UCSD-AML1 (cell line): Measurements from ENCODE around the gene FOXK2.

Source experiments
- DNase-seq: peaks from one replicate; lab custom pipeline; 2025; ENCODE audit not compliant: unreplicated experiment; lab: John Stamatoyannopoulos, UW

FOXK2 gene

GRCh38 chr17:82632451-82632850, 112.9 kb downstream of the FOXK2 start:
- DNase-seq: no peak

- no peak for DNase-seq
Observed at GRCh38 chr17:82633343-82633742, 113.8 kb downstream of the FOXK2 start.

- no peak for DNase-seq
Observed at GRCh38 chr17:82636626-82637598, 117.4 kb downstream of the FOXK2 start.

GRCh38 chr17:82638183-82638773, 118.7 kb downstream of the FOXK2 start:
- no peak for DNase-seq

GRCh38 chr17:82639628-82640027, 120.1 kb downstream of the FOXK2 start:
- DNase-seq: no peak

- peak; percentile 36 for DNase-seq
Observed at GRCh38 chr17:82640036-82640435, 120.5 kb downstream of the FOXK2 start.

GRCh38 chr17:82642022-82642421, 122.5 kb downstream of the FOXK2 start:
- DNase-seq: no peak

GRCh38 chr17:82644148-82644547, 124.6 kb downstream of the FOXK2 start:
- no peak for DNase-seq

GRCh38 chr17:82645516-82645915, 126.0 kb downstream of the FOXK2 start:
- no peak for DNase-seq

- DNase-seq: peak; percentile 45
Observed at GRCh38 chr17:82647593-82648164, 128.1 kb downstream of the FOXK2 start.

GRCh38 chr17:82648165-82648668, 128.7 kb downstream of the FOXK2 start, which contains the start of gene WDR45B:
Gene WDR45B (minus strand): TSS chr17:82648444. CDS start chr17:82648340, 104 bp downstream.
- DNase-seq: peak; percentile 98

- DNase-seq: no peak
Observed at GRCh38 chr17:82648742-82649331, 129.3 kb downstream of the FOXK2 start.

GRCh38 chr17:82649501-82650261, 130.1 kb downstream of the FOXK2 start:
- DNase-seq: no peak

- no peak for DNase-seq
Observed at GRCh38 chr17:82650723-82651122, 131.2 kb downstream of the FOXK2 start.

- no peak for DNase-seq
Observed at GRCh38 chr17:82653651-82654528, 134.4 kb downstream of the FOXK2 start.
